GM19240 (cell line): ENCODE measurements around the gene NUDT14.

Source experiments
- DNase-seq: peaks from one replicate; pipeline ENCODE4 v3.0.0; 2011; ENCODE audit warnings: low spot score; ENCODE audit not compliant: insufficient read length

The NUDT14 gene

GRCh38 chr14:105180592-105181548 lies at the start of gene NUDT14:
Gene NUDT14, minus strand, starts transcription at chr14:105181312. Its CDS starts 103 bp downstream, at chr14:105181209.
- peak; percentile 96 for DNase-seq

GRCh38 chr14:105229099-105229655 lies 48.1 kb upstream of the NUDT14 start:
- no peak for DNase-seq

DNA sequence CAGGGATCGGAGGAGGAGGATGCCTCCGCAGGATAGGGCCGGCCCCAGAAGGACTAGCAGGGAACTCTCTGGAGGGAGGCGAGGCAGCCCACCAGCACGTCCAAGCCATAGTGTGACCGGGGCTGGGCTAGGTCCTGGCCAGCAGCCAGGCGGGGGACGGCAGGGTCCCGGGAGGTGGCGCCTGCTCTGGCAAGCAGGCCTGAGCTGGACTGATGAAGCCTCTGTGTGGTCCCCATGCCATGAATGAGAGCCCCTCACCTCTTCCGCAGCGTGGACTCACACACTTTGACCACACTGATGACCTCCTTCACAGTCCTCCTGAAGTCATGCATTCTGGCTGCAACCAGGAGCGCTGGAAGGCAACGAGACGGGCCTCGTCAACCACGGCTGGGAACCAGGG lies 47.5 kb upstream of the NUDT14 start:
- no peak for DNase-seq

DNA sequence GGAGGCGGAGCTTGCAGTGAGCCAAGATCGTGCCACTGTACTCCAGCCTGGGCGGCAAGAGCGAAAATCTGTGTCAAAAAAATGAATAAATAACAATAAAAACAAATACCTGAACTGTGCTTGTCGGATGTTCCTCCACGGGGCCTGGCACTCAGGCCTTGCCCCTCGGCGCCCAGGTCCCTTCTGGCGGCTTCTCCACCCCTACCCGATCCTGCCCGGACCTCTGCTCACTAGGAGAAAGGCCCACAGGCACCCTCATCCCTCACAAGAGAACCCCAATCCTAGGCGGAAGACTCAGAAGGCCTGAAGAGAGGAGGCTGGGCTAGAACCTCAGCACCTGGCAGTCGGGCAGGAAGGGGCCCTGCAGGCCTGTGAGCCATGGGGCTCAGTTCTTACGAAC lies 46.2 kb upstream of the NUDT14 start:
- no peak for DNase-seq

DNA sequence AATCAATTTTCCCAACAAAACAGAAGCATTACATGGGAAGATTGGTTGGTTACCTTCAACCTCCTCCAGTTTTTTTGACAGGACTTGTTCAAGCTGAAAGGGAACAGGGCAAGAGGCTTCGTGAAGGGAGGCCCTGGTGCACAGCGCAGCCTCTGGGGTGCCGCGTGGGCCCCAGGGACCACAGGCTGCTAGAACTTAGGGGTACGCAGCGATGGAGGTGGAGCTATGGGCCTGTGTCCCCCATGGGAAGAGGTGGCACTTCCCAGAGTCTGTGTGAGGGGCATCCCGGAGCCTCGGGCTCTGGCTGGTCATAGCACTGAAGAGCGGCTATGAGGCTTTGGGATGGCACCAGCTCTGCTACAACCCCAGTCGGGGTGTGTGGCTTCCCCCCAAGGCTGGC lies 45.1 kb upstream of the NUDT14 start:
- DNase-seq = no peak

GRCh38 chr14:105224845-105225570 lies 43.9 kb upstream of the NUDT14 start:
- no peak for DNase-seq

DNA sequence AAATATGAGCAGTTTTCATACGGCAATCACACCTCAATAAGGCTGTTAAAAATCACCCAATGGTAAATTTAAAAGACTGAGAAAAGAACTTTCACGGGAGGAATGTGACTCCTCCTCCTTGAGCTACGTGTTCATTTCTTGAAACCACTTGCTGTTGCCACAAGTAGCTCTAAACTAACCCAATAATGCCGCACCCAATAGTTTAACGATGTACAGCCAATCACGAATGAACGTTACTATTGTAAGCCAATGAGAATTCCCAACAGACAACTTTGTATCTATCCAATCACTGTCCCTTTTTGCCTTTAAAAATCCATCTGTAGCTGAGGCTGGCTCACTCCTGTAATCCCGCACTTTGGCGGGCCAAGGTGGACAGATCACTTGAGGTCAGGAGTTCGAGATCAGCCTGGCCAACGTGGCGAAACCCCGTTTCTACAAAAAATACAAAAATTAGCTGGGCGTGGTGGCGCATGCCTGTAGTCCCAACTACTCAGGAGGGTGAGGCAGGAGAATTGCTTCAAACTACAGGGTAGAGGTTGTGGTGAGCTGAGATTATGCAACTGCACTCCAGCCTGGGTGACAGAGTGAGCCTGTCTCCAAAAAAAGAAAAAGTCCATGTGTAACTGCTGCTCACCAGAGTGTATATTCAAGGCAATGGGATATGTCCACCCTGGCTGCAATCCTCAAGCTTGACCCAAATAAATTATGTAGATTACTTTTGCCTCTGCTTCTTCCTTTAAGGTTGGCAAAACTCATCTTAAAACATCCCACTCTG lies 42.8 kb upstream of the NUDT14 start:
- no peak for DNase-seq

DNA sequence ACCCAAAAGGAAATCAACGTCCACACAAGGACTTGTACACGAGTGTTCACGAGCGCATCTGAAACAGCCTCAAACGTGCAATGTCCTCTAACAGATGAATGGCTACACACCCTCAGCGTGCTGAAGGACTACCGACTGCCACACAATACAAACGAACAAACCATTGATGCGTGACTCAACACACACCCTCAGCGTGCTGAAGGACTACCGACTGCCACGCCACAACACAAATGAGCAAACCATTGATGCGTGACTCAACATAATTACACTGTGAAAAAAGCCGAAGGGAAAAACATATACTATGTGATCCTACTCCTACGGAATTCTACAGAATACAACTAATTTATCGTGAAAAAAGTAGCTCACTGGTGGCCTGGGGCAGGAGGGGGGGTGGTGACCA lies 42.1 kb upstream of the NUDT14 start:
- no peak for DNase-seq

GRCh38 chr14:105221598-105222178 lies 40.6 kb upstream of the NUDT14 start:
- no peak for DNase-seq

GRCh38 chr14:105220699-105221597 lies 39.8 kb upstream of the NUDT14 start:
- no peak for DNase-seq

DNA sequence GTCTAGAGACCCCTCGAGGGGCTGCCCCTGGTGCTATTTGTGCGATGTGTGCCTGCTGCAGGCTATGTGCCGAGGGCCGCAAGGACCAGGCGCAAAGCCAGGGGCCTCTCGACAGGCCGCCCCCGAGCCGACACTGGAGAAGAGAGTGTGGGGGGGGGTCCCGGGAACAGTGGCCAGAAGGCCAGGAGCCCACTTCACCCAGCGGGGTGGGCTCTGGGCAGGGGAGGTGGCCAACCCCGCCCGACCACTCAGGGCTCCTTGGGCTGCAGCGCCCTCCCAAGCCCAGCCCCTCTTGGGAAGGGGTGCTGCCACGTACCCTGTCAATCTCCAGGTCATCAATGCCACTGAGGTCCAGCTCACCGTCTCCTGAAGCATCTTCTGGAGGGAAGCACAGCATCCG lies 38.6 kb upstream of the NUDT14 start:
- DNase-seq = no peak

GRCh38 chr14:105219043-105219612 lies 38.0 kb upstream of the NUDT14 start:
- no peak for DNase-seq

GRCh38 chr14:105218611-105219010 lies 37.5 kb upstream of the NUDT14 start:
- no peak for DNase-seq

DNA sequence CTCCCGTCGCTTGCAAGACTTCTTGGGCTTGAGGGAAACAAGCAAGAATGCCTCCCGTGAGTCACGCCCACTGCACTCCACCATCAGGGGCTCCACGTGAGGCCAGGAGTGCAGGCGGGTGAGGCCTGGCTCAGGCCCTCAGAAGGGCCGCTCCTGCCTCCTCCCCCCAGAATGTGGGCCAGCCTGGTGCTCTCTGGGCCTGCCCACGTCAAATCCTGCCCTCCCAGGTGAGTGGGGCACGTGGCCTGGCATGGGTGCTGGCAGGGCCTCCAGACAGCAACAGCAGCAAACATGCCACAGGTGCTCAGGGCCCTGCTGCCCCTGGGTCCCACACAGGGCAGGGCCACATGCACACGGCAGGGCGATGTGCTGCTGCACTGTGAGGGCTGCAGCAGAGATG lies 36.7 kb upstream of the NUDT14 start:
- DNase-seq = no peak

DNA sequence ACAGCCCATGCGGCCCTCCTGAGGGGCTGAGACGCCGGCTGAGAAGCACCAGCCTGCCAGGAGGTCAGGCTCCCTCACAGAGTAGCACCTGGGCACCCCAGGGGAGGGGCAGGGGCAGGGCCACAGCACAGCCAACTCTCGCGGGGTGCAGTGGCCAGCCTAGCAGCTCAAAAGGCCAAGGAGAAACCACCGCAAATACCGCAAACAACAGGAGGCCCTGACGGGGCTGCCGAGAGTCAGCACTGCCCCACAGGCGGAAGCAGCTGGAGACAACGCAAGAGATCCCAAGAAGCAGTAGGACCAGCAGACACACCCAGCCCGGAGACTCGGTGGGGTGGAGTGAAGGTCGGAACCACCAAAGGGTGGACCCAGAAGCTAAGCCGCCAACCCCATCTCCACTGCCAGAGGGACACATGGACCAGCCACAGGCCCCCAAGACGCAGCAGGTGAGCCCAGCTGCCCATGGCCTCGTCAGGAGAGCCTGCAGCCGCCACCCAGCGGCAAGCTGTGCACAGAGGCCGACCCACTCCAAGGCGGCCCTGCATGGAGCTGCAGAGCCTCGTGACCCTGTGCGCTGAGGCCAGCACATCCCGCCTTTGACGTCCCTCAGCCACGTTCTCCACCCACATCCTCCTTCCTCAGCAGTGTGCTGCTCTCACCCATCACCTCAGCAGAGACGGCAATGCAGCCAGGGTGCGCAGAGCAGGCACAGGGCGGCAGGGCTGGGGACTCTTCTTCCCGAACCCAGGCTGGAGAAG lies 35.6 kb upstream of the NUDT14 start:
- DNase-seq = no peak

GRCh38 chr14:105215602-105216001 lies 34.5 kb upstream of the NUDT14 start:
- DNase-seq = no peak

DNA sequence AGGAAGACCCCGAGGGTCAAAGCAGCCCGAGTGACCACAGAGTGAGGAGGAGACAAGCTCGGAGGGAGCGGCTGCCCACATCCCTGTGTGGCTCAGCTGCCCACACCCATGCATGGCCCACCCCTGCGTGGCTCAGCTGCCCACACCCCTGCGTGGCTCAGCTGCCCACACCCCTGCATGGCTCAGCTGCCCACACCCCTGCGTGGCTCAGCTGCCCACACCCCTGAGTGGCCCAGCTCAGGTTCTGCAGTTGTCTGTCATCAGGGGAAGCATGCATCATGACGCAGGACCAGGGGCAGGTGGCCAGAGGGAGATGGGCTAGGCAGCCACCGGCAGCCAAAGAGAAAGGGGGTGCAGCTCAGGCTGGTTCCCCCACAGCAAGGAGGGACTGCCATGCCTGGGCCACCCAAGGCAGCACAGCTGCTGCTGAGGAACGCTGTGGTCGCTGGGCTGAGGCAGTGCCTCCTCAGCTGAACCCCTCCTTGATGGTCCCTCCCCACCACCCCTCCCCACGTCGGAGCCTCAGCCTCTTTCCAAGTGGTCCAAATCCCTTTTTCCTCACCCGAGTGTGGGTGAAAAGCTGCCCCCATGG lies 33.3 kb upstream of the NUDT14 start:
- DNase-seq = no peak

DNA sequence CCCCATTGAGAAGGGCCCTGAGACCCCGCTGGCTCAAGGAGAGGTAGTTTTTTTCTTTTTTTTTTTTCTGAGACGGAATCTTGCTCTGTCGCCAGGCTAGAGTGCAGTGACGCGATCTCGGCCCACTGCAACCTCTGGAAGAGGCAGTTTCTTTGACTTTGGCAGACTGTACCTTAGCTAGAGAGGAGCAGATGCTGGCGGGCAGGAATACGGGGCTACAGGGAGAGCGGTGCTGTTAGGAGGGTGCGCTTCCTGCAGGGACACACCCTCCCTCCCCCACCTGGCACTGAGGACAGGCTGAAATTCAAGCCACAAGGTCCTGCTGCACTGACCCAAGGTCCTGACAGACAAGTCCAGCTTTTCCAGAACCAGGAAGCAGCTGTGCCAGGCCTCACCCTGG lies 32.2 kb upstream of the NUDT14 start:
- no peak for DNase-seq
